ENCODE data around the gene SETD9. TPM values are rescaled to one million over a fixed set of nuclear protein-coding genes. Genes with fewer than 3 reads are reported as not detected.

The SETD9 gene
- total RNA-seq, 1 experiment from 2014 or later = 6.0 TPM

DNA sequence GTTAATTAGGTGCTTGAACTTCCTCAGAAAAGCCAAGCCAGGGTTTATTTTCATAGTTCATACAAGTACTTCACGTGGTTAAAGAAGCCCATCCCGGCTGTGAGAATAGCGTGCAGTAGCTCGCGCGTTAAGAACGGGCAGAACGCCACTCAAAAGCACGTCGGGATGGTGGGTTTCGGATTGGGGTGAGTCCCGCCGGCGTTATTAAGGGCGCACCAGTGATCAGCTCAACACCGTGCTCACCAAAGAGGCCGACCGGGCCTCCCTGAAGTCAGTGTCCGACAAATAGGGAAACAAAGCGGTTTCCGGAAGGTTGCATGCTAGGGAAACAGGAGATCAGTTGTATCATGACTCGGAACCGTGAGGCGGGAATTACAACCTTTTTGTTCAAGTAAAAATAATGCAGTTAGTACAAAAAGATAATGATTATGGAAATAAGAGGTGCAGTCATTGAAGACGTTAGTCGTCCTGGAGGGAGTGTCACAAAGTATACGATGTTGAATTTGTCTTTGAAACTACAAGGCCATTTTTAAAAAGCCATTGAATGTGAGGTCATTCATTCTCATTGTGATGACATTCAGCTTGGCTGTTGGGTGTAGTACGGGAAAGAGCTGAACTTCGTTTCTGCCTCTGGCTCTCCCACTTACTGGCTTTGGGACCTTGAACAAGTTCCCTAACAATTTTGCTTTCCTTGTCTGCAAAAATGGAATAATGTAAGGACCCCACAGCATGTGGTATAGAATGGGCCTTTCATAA is 992 bp downstream of the SETD9 start:
- Histone ChIP-seq H3K9me3 (ENCODE audit: low read length) (no peaks in the 10 kb centered on the region), H3K9me2 (replicated peaks; ENCODE audit: low read length) (no peaks in the 10 kb centered on the region), H3K4me2 (ENCODE audit: low read length) (peak overlapping the region; percentile 95), H3K36me3 (ENCODE audit: low read depth, low read length) (no peaks in the 10 kb centered on the region), H2AFZ (ENCODE audit: low read length) (peak overlapping the region; percentile 81), H3K27me3 (ENCODE audit: low read length) (no peaks in the 10 kb centered on the region), H3K79me2 (ENCODE audit: low read length) (peaks cover 14% of the 10 kb centered on the region; the same call in 1 of the 2 replicates), H3K9ac (ENCODE audit: low read length) (peak overlapping the region; percentile 97), H3K4me3 (ENCODE audit: low read length) (peak overlapping the region; percentile 83), H4K20me1 (ENCODE audit: low read length) (no peaks in the 10 kb centered on the region), H3F3A (ENCODE audit: low read length, unreplicated experiment) (no peaks in the 10 kb centered on the region), H3K4me1 (ENCODE audit: insufficient read depth, low read length) (peaks cover 6% of the 10 kb centered on the region), H3K27ac (ENCODE audit: low read length) (peak overlapping the region; percentile 69)
- TSS peak; percentile 81 for BruUV-seq (replicated peaks)
- intact Hi-C loops (cut with micrococcal nuclease) = loop anchor here (1.0 kb wide), 1 partner anchor 42 kb away; the partner anchor contains the start of gene MIER3
- TF ChIP-seq EZH2 (IDR thresholded peaks at IDR 0.05; ENCODE audit: low read length, unreplicated experiment) = no peak
- TF ChIP-seq EZH2phosphoT487 (IDR thresholded peaks at IDR 0.05; ENCODE audit: borderline replicate concordance, low read length) = no peak
- TF ChIP-seq, protein P1, sequence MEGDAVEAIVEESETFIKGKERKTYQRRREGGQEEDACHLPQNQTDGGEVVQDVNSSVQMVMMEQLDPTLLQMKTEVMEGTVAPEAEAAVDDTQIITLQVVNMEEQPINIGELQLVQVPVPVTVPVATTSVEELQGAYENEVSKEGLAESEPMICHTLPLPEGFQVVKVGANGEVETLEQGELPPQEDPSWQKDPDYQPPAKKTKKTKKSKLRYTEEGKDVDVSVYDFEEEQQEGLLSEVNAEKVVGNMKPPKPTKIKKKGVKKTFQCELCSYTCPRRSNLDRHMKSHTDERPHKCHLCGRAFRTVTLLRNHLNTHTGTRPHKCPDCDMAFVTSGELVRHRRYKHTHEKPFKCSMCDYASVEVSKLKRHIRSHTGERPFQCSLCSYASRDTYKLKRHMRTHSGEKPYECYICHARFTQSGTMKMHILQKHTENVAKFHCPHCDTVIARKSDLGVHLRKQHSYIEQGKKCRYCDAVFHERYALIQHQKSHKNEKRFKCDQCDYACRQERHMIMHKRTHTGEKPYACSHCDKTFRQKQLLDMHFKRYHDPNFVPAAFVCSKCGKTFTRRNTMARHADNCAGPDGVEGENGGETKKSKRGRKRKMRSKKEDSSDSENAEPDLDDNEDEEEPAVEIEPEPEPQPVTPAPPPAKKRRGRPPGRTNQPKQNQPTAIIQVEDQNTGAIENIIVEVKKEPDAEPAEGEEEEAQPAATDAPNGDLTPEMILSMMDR (conservative IDR thresholded peaks at IDR 0.05; ENCODE audit: low read depth, low read length) = no peak
- ChIA-PET POLR2A (ENCODE audit: unreplicated experiment) (interaction anchor here (0.7 kb wide), 1 partner anchor 50 kb away, joined by 4 read pairs; no protein-coding TSS in a partner anchor), CTCF (interaction anchor here (0.6 kb wide), 1 partner anchor 10 kb away, joined by 4 read pairs; no protein-coding TSS in a partner anchor)
- DNase-seq (no peak), ATAC-seq (peak; percentile 8)

DNA sequence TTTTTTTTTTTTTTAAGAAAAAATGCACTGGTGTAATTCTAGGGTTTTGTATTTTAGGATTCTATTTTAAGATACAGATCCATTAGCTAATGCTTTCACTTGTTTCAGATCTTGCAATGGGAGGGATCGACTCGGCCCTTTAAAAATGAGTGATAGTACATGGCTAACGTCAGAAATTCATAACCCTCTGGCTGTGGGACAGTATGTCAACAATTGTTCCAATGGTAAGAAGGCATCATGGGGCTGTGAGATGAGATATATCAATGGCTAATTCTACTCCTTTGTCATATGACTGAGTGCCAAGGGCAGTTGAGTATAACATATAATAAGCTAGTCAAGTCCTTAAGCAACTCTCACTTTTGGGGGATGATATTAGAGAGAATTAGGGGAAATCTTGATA is 4.4 kb downstream of the SETD9 start:
- DNase-seq (no peak), ATAC-seq (no peak)
- no TSS peak for BruUV-seq (replicated peaks)
- Histone ChIP-seq H2AFZ (ENCODE audit: low read length) (no peak overlapping the region), H3K4me2 (ENCODE audit: low read length) (no peak overlapping the region), H3K4me3 (ENCODE audit: low read length) (no peak overlapping the region), H4K20me1 (ENCODE audit: low read length) (no peaks in the 10 kb centered on the region), H3K27me3 (ENCODE audit: low read length) (no peaks in the 10 kb centered on the region), H3K4me1 (ENCODE audit: insufficient read depth, low read length) (peaks cover 1% of the 10 kb centered on the region), H3K27ac (ENCODE audit: low read length) (no peak overlapping the region), H3K79me2 (ENCODE audit: low read length) (peaks cover 14% of the 10 kb centered on the region; the same call in 1 of the 2 replicates), H3K9me3 (ENCODE audit: low read length) (no peaks in the 10 kb centered on the region), H3K36me3 (ENCODE audit: low read depth, low read length) (no peaks in the 10 kb centered on the region), H3K9me2 (replicated peaks; ENCODE audit: low read length) (no peaks in the 10 kb centered on the region), H3K9ac (ENCODE audit: low read length) (no peak overlapping the region), H3F3A (ENCODE audit: low read length, unreplicated experiment) (no peaks in the 10 kb centered on the region)
- intact Hi-C loops (cut with micrococcal nuclease) = no loop called here
- ChIA-PET CTCF (no interaction called here), POLR2A (ENCODE audit: unreplicated experiment) (no interaction called here)
- TF ChIP-seq EZH2 (IDR thresholded peaks at IDR 0.05; ENCODE audit: low read length, unreplicated experiment) = no peak
- TF ChIP-seq, protein P1 (conservative IDR thresholded peaks at IDR 0.05; ENCODE audit: low read depth, low read length) = no peak
- TF ChIP-seq EZH2phosphoT487 (IDR thresholded peaks at IDR 0.05; ENCODE audit: borderline replicate concordance, low read length) = no peak

DNA sequence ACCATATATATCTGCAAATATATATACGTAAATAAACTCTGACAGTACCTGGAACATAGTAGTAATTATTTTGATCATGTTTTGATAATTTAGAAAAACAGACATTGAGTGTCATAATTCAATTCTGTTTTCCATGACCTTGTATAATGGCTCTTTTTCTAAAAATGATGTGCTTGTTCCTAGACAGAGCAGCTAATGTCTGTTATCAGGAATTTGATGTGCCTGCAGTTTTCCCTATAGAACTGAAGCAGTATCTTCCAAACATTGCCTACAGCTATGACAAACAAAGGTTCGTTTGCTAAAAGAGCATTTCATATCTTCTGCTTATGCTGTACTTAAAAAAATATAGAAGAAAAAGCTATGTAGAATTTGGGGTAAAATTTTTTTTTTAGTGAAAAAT is 5.3 kb downstream of the SETD9 start:
- Histone ChIP-seq H3K27ac (ENCODE audit: low read length) (no peak overlapping the region), H3K36me3 (ENCODE audit: low read depth, low read length) (no peaks in the 10 kb centered on the region), H3K4me3 (ENCODE audit: low read length) (no peak overlapping the region), H4K20me1 (ENCODE audit: low read length) (no peaks in the 10 kb centered on the region), H3K27me3 (ENCODE audit: low read length) (no peaks in the 10 kb centered on the region), H3K9me3 (ENCODE audit: low read length) (no peaks in the 10 kb centered on the region), H3K4me1 (ENCODE audit: insufficient read depth, low read length) (no peaks in the 10 kb centered on the region; the same call in 1 of the 2 replicates), H3K9me2 (replicated peaks; ENCODE audit: low read length) (no peaks in the 10 kb centered on the region), H3F3A (ENCODE audit: low read length, unreplicated experiment) (no peaks in the 10 kb centered on the region), H2AFZ (ENCODE audit: low read length) (no peak overlapping the region), H3K79me2 (ENCODE audit: low read length) (peaks cover 14% of the 10 kb centered on the region; the same call in 1 of the 2 replicates), H3K4me2 (ENCODE audit: low read length) (no peak overlapping the region), H3K9ac (ENCODE audit: low read length) (no peak overlapping the region)
- intact Hi-C loops (cut with micrococcal nuclease) = no loop called here
- POLR2A ChIA-PET (ENCODE audit: unreplicated experiment) = no interaction called here
- BruUV-seq (replicated peaks) = no TSS peak
- DNase-seq (no peak), ATAC-seq (no peak)
- TF ChIP-seq EZH2phosphoT487 (IDR thresholded peaks at IDR 0.05; ENCODE audit: borderline replicate concordance, low read length) (no peak), EZH2 (IDR thresholded peaks at IDR 0.05; ENCODE audit: low read length, unreplicated experiment) (no peak)
- TF ChIP-seq, protein P1 (conservative IDR thresholded peaks at IDR 0.05; ENCODE audit: low read depth, low read length) = no peak
- CTCF ChIA-PET = no interaction called here
